Hepatocyte (in vitro differentiated cells): ENCODE measurements around the gene NKAIN2. TPM values are rescaled to one million over a fixed set of nuclear protein-coding genes. Genes with fewer than 3 reads are reported as not detected.

Experiments
- DNase-seq: peaks from one replicate; pipeline ENCODE4 v3.0.0-alpha.2; 2016; ENCODE audit warnings: low spot score
- H2AFZ ChIP-seq: fragments of 200-600 bp; sonication (generic); 2 replicates; pipeline ENCODE4 v1.6.0; 2016; ENCODE audit warnings: antibody characterized with exemption, mild to moderate bottlenecking
- H3K27ac ChIP-seq: fragments of 200-600 bp; sonication (generic); 2 replicates; pipeline ENCODE4 v1.5.1; 2016; ENCODE audit warnings: mild to moderate bottlenecking
- H3K27me3 ChIP-seq: fragments of 200-600 bp; sonication (generic); 2 replicates; pipeline ENCODE4 v1.6.1; 2016
- H3K36me3 ChIP-seq: fragments of 200-600 bp; sonication (generic); replicated peaks from 2 replicates; pipeline ENCODE4 v1.5.1; 2016; ENCODE audit warnings: low read depth; ENCODE audit not compliant: insufficient read depth
- H3K4me1 ChIP-seq: fragments of 200-600 bp; sonication (generic); 2 replicates; pipeline ENCODE4 v1.5.1; 2016; ENCODE audit warnings: mild to moderate bottlenecking, moderate library complexity; ENCODE audit not compliant: insufficient read depth
- H3K4me2 ChIP-seq: fragments of 200-600 bp; sonication (generic); 2 replicates; pipeline ENCODE4 v1.6.0; 2016
- H3K4me3 ChIP-seq: fragments of 200-600 bp; sonication (generic); 2 replicates; pipeline ENCODE4 v1.5.1; 2016; ENCODE audit warnings: mild to moderate bottlenecking
- H3K79me2 ChIP-seq: fragments of 200-600 bp; sonication (generic); 2 replicates; pipeline ENCODE4 v1.6.0; 2017; ENCODE audit warnings: mild to moderate bottlenecking
- H3K9me2 ChIP-seq: fragments of 200-600 bp; sonication (generic); replicated peaks from 2 replicates; pipeline ENCODE4 v1.6.0; 2017; ENCODE audit warnings: mild to moderate bottlenecking; ENCODE audit not compliant: insufficient read depth
- H3K9me3 ChIP-seq: fragments of 200-600 bp; sonication (generic); 2 replicates; pipeline ENCODE4 v1.5.1; 2016; ENCODE audit warnings: low read depth, mild to moderate bottlenecking
- H4K20me1 ChIP-seq: fragments of 200-600 bp; sonication (generic); 2 replicates; pipeline ENCODE4 v1.6.0; 2016; ENCODE audit warnings: mild to moderate bottlenecking; ENCODE audit not compliant: insufficient read depth, poor library complexity, severe bottlenecking
- CTCF ChIP-seq: fragments of 200-600 bp; sonication (generic); IDR thresholded peaks from 2 replicates; pipeline ENCODE4 v1.5.1; 2016; ENCODE audit warnings: antibody characterized with exemption, mild to moderate bottlenecking; ENCODE audit not compliant: poor library complexity
- EZH2 ChIP-seq: fragments of 200-600 bp; sonication (generic); IDR thresholded peaks from 2 replicates; pipeline ENCODE4 v1.6.1; 2016; ENCODE audit warnings: antibody characterized with exemption, mild to moderate bottlenecking, borderline replicate concordance
- EZH2phosphoT487 ChIP-seq: fragments of 200-600 bp; sonication (generic); IDR thresholded peaks from one replicate; pipeline ENCODE4 v1.6.1; 2018; ENCODE audit warnings: antibody characterized with exemption, mild to moderate bottlenecking, low read depth, moderate library complexity; ENCODE audit not compliant: unreplicated experiment, severe bottlenecking
- WGBS: methylation state at CpG from one replicate; pipeline ENCODE4 v1.1.6; 2016; ENCODE audit warnings: low lambda C conversion rate; ENCODE audit errors: missing lambda C conversion rate; 5-methylcytosine and 5-hydroxymethylcytosine counted together
- polyA plus RNA-seq: library from polyadenylated mRNA; unstranded; fragments of >200 nt; fragmentation: Nextera tagmentation; extraction: Ambion mirVana; gene quantifications from 2 replicates; pipeline ENCODE4 v1.2.1, GENCODE V29; 2016
- total RNA-seq: library from RNA; depleted of rRNA; stranded (reverse); fragments of >200 nt; gene quantifications from 2 replicates; pipeline ENCODE4 v1.2.3, GENCODE V29; 2014

Gene NKAIN2
- total and polyA plus RNA-seq, 2 experiments from 2014 or later, result 0.48 to 2.6 TPM

- H3K9me2 ChIP-seq, result no peaks in the 10 kb centered on the region
- DNase-seq, result no peak
- no peaks in the 10 kb centered on the region for H4K20me1 ChIP-seq
- no peaks in the 10 kb centered on the region for H3K4me1 ChIP-seq
- no peaks in the 10 kb centered on the region for H3K36me3 ChIP-seq
- no peaks in the 10 kb centered on the region for H3K9me3 ChIP-seq
- no peaks in the 10 kb centered on the region for H3K79me2 ChIP-seq
- no peak overlapping the region for H3K4me3 ChIP-seq
- no peak overlapping the region for H3K4me2 ChIP-seq
- TF ChIP-seq CTCF (no peak), EZH2phosphoT487 (no peak), EZH2 (no peak)
- no peak overlapping the region for H3K27ac ChIP-seq
- 74% methylated on average over 3 of the region's 3 CpGs for WGBS
- peaks cover 43% of the 10 kb centered on the region for H3K27me3 ChIP-seq
- H2AFZ ChIP-seq, result no peak overlapping the region
Observed at GRCh38 chr6:123810214-123810613, 6.5 kb downstream of the NKAIN2 start.

GRCh38 chr6:123810948-123811347 lies 7.3 kb downstream of the NKAIN2 start:
- H3K27me3 ChIP-seq, result peaks cover 36% of the 10 kb centered on the region
- no peak for DNase-seq
- no peaks in the 10 kb centered on the region for H3K9me2 ChIP-seq
- no peaks in the 10 kb centered on the region for H3K36me3 ChIP-seq
- no peaks in the 10 kb centered on the region for H3K9me3 ChIP-seq
- H3K4me2 ChIP-seq, result no peak overlapping the region
- H3K27ac ChIP-seq, result no peak overlapping the region
- TF ChIP-seq CTCF (no peak), EZH2phosphoT487 (no peak), EZH2 (no peak)
- no peaks in the 10 kb centered on the region for H3K4me1 ChIP-seq
- H3K4me3 ChIP-seq, result no peak overlapping the region
- 97% methylated on average over 2 of the region's 2 CpGs for WGBS
- H4K20me1 ChIP-seq, result no peaks in the 10 kb centered on the region
- no peaks in the 10 kb centered on the region for H3K79me2 ChIP-seq
- H2AFZ ChIP-seq, result no peak overlapping the region

GRCh38 chr6:123811378-123811777 lies 7.7 kb downstream of the NKAIN2 start:
- Histone ChIP-seq H4K20me1 (no peaks in the 10 kb centered on the region), H3K4me3 (no peak overlapping the region), H3K79me2 (no peaks in the 10 kb centered on the region), H3K27me3 (peaks cover 31% of the 10 kb centered on the region), H3K4me2 (no peak overlapping the region), H3K27ac (no peak overlapping the region), H3K36me3 (no peaks in the 10 kb centered on the region), H3K9me2 (no peaks in the 10 kb centered on the region), H2AFZ (no peak overlapping the region), H3K4me1 (no peaks in the 10 kb centered on the region), H3K9me3 (no peaks in the 10 kb centered on the region)
- WGBS, result 31% methylated on average over 1 of the region's 1 CpG
- TF ChIP-seq CTCF, result no peak
- TF ChIP-seq EZH2phosphoT487, result no peak
- TF ChIP-seq EZH2, result no peak
- DNase-seq, result no peak

GRCh38 chr6:123812621-123813020 lies 9.0 kb downstream of the NKAIN2 start:
- no peak for DNase-seq

More at GRCh38 chr6:123812621-123813020, 9.0 kb downstream of the NKAIN2 start:
- Histone ChIP-seq H3K4me2 (no peak overlapping the region), H3K36me3 (no peaks in the 10 kb centered on the region), H3K27me3 (peaks cover 19% of the 10 kb centered on the region), H4K20me1 (no peaks in the 10 kb centered on the region), H3K9me3 (no peaks in the 10 kb centered on the region), H3K79me2 (no peaks in the 10 kb centered on the region), H2AFZ (no peak overlapping the region), H3K4me3 (no peak overlapping the region), H3K9me2 (no peaks in the 10 kb centered on the region), H3K27ac (no peak overlapping the region), H3K4me1 (no peaks in the 10 kb centered on the region)
- no peak for TF ChIP-seq CTCF
- no peak for TF ChIP-seq EZH2phosphoT487
- TF ChIP-seq EZH2, result no peak
- WGBS, result 69% methylated on average over 2 of the region's 2 CpGs
